Left lung (tissue), 14 donors: ENCODE measurements around the gene PCNA. TPM values are rescaled to one million over a fixed set of nuclear protein-coding genes. Genes with fewer than 3 reads are reported as not detected.
A peak's percentile ranks its signal among the peaks of the same experiment; 100 is the strongest.

ENCODE experiments used
- ATAC-seq: fragments of 200-7000 bp; cut with Tn5 transposase; one replicate; pipeline ENCODE4 v1.9.1; 2020; ENCODE audit warnings: moderate library complexity
- DNase-seq, 4 donors: peaks; one replicate each; pipeline ENCODE4 v3.0.0-alpha.2; 2013 to 2020
- H3K27ac ChIP-seq, 2 donors: fragments of 200-600 bp; sonication (generic) in 1 of 2; one replicate each; pipeline versions ENCODE4 v1.5.0 to v1.8.0; 2020 to 2021
- H3K27me3 ChIP-seq, 2 donors: fragments of 200-600 bp; sonication (generic) in 1 of 2; one replicate each; pipeline versions ENCODE4 v1.5.0 to v1.8.0; 2020 to 2021
- H3K36me3 ChIP-seq, 2 donors: fragments of 200-600 bp; sonication (generic) in 1 of 2; one replicate each; pipeline versions ENCODE4 v1.5.0 to v1.8.0; 2020 to 2021
- H3K4me1 ChIP-seq, 2 donors: fragments of 200-600 bp; one replicate each; pipeline ENCODE4 v1.8.0; 2021
- H3K4me3 ChIP-seq, 2 donors: fragments of 200-600 bp; sonication (generic) in 1 of 2; one replicate each; pipeline versions ENCODE4 v1.5.0 to v1.8.0; 2020 to 2021; ENCODE audit warnings: mild to moderate bottlenecking in 1 of 2
- H3K9me3 ChIP-seq, 2 donors: fragments of 200-600 bp; sonication (generic) in 1 of 2; one replicate each; pipeline versions ENCODE4 v1.5.0 to v1.8.0; 2020 to 2021
- intact Hi-C, 2 donors: fragments of 100-400 bp; cut with DNase I; formaldehyde crosslinking; loops; one replicate each; pipeline versions ENCODE4 v1.11.2 to v1.14.2; 2022
- long read RNA-seq, 12 donors: library from polyadenylated mRNA in 2 of 12; unstranded in 2 of 12; transcript quantifications; one replicate each; pipeline ENCODE4 v2.0.0 and lab custom pipeline, GENCODE V29; 2019 to 2026
- polyA plus RNA-seq, 6 donors: library from polyadenylated mRNA; unstranded; fragments of 120-200 nt; gene quantifications; one replicate each; pipeline ENCODE4 v1.2.1, GENCODE V29; 2013; ENCODE audit not compliant: insufficient read length in 6 of 6
- total RNA-seq, 2 donors: library from RNA; stranded (reverse); fragmentation: NEBNext Ultra II Directional; extraction: Animal tissue kit (Norgen Biotek cat#: 25700); gene quantifications; one replicate each; pipeline ENCODE4 v1.2.1, GENCODE V29; 2021
- TF ChIP-seq, protein P1 (sequence below), 2 donors: fragments of 200-600 bp; sonication (generic) in 1 of 2; IDR thresholded peaks; one replicate each; pipeline versions ENCODE4 v1.5.0 to v1.8.0; 2021; ENCODE audit warnings: antibody characterized with exemption in 2 of 2
- donor health status: DM: no; HTN: yes; CAD: no.
- donor health status: DM: no; HTN: no; CAD: no.

Gene PCNA
- total RNA-seq: 10 to 100 TPM; 80.4 to 93.9 TPM
- polyA plus RNA-seq: 100 to 1,000 TPM; 115 to 171 (median 139) TPM
- long read RNA-seq, donor 1, transcript PCNA-201 (6 exons, 1,344 nt): major isoform, 81 of 95 reads
- long read RNA-seq, donor 1, partial matches to known transcripts: 10 of 95 reads
- long read RNA-seq, donor 1, other reads (novel, unspliced or antisense): 0 of 95 reads
- long read RNA-seq, donor 2, transcript PCNA-201 (6 exons, 1,344 nt): major isoform, 67 of 102 reads
- long read RNA-seq, donor 2, partial matches to known transcripts: 31 of 102 reads
- long read RNA-seq, donor 2, other reads (novel, unspliced or antisense): 0 of 102 reads
- long read RNA-seq, donor 3, transcript PCNA-201 (6 exons, 1,344 nt): major isoform, 62 of 68 reads
- long read RNA-seq, donor 3, transcript PCNA-202 (7 exons, 1,359 nt): minor isoform, 6 of 68 reads
- long read RNA-seq, donor 3, partial matches to known transcripts: 0 of 68 reads
- long read RNA-seq, donor 3, other reads (novel, unspliced or antisense): 0 of 68 reads
- long read RNA-seq, donor 4, transcript PCNA-202 (7 exons, 1,359 nt): minor isoform, 7 of 73 reads
- long read RNA-seq, donor 4, transcript PCNA-201 (6 exons, 1,344 nt): major isoform, 64 of 73 reads
- long read RNA-seq, donor 4, partial matches to known transcripts: 2 of 73 reads
- long read RNA-seq, donor 4, other reads (novel, unspliced or antisense): 0 of 73 reads
- long read RNA-seq, donor 5, transcript PCNA-201 (6 exons, 1,344 nt): major isoform, 48 of 62 reads
- long read RNA-seq, donor 5, partial matches to known transcripts: 10 of 62 reads
- long read RNA-seq, donor 5, other reads (novel, unspliced or antisense): 0 of 62 reads
- long read RNA-seq, donor 6, transcript PCNA-201 (6 exons, 1,344 nt): major isoform, 71 of 90 reads
- long read RNA-seq, donor 6, transcript PCNA-202 (7 exons, 1,359 nt): minor isoform, 7 of 90 reads
- long read RNA-seq, donor 6, partial matches to known transcripts: 12 of 90 reads
- long read RNA-seq, donor 6, other reads (novel, unspliced or antisense): 0 of 90 reads
- long read RNA-seq, donor 7, transcript PCNA-201 (6 exons, 1,344 nt): major isoform, 17 of 20 reads
- long read RNA-seq, donor 7, partial matches to known transcripts: 0 of 20 reads
- long read RNA-seq, donor 7, other reads (novel, unspliced or antisense): 0 of 20 reads
- long read RNA-seq, donor 8, transcript PCNA-201 (6 exons, 1,344 nt): major isoform, 25 of 29 reads
- long read RNA-seq, donor 8, partial matches to known transcripts: 0 of 29 reads
- long read RNA-seq, donor 8, other reads (novel, unspliced or antisense): 0 of 29 reads
- long read RNA-seq, donor 9: 0 reads
- long read RNA-seq, donor 10, transcript PCNA-202 (7 exons, 1,359 nt): minor isoform, 6 of 53 reads
- long read RNA-seq, donor 10, transcript PCNA-201 (6 exons, 1,344 nt): major isoform, 46 of 53 reads
- long read RNA-seq, donor 10, partial matches to known transcripts: 1 of 53 reads
- long read RNA-seq, donor 10, other reads (novel, unspliced or antisense): 0 of 53 reads
- long read RNA-seq, donor 11: 0 reads
- long read RNA-seq, donor 12, transcript PCNA-201 (6 exons, 1,344 nt): major isoform, 43 of 50 reads
- long read RNA-seq, donor 12, partial matches to known transcripts: 6 of 50 reads
- long read RNA-seq, donor 12, other reads (novel, unspliced or antisense): 0 of 50 reads

DNA sequence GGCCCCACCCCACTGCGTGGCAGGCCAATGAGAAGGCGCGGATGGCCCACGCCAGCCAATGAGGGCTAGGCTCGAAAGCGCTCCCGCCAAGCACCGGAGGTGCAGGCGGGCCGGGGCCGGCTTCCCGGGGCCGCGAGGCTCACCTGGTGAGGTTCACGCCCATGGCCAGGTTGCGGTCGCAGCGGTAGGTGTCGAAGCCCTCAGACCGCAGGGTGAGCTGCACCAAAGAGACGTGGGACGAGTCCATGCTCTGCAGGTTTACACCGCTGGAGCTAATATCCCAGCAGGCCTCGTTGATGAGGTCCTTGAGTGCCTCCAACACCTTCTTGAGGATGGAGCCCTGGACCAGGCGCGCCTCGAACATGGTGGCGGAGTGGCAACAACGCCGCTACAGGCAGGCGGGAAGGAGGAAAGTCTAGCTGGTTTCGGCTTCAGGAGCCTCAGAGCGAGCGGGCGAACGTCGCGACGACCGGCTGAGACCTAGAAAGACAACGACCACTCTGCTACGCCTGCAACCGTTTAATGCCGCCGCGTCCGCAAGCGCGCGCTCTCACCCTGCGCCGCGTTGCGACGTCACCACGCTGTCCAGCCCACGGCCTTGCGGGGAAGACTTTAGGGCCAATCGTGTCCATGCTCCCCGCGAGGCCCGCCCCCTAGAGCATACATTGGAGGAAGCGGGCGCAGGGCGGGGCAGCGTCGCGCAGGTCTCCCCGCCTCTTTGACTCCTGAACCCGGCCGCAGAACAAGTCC, at the start of gene PCNA:
Gene PCNA (minus strand): TSS at position 524 of the 750 bp plus-strand sequence. CDS start 160 bp downstream, at position 364.
- Histone ChIP-seq H3K27ac (peak within 1 kb of the TSS; percentile 90 to 92), H3K4me1 (peaks cover 10 to 23% of the 10 kb centered on the region in 2 donors), H3K36me3 (peaks cover 0 to 31% of the 10 kb centered on the region in 2 donors), H3K4me3 (peak within 1 kb of the TSS; percentile 85 to 93), H3K9me3 (no peaks in the 10 kb centered on the region), H3K27me3 (no peaks in the 10 kb centered on the region)
- DNase-seq (peak; percentile 94 to 99 (median 98)), ATAC-seq (peak; percentile 98)
- TF ChIP-seq, protein P1, sequence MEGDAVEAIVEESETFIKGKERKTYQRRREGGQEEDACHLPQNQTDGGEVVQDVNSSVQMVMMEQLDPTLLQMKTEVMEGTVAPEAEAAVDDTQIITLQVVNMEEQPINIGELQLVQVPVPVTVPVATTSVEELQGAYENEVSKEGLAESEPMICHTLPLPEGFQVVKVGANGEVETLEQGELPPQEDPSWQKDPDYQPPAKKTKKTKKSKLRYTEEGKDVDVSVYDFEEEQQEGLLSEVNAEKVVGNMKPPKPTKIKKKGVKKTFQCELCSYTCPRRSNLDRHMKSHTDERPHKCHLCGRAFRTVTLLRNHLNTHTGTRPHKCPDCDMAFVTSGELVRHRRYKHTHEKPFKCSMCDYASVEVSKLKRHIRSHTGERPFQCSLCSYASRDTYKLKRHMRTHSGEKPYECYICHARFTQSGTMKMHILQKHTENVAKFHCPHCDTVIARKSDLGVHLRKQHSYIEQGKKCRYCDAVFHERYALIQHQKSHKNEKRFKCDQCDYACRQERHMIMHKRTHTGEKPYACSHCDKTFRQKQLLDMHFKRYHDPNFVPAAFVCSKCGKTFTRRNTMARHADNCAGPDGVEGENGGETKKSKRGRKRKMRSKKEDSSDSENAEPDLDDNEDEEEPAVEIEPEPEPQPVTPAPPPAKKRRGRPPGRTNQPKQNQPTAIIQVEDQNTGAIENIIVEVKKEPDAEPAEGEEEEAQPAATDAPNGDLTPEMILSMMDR (IDR thresholded peaks at IDR 0.05): peak in 1 of 2 donors; percentile 25
- intact Hi-C loops: no loop called here

DNA sequence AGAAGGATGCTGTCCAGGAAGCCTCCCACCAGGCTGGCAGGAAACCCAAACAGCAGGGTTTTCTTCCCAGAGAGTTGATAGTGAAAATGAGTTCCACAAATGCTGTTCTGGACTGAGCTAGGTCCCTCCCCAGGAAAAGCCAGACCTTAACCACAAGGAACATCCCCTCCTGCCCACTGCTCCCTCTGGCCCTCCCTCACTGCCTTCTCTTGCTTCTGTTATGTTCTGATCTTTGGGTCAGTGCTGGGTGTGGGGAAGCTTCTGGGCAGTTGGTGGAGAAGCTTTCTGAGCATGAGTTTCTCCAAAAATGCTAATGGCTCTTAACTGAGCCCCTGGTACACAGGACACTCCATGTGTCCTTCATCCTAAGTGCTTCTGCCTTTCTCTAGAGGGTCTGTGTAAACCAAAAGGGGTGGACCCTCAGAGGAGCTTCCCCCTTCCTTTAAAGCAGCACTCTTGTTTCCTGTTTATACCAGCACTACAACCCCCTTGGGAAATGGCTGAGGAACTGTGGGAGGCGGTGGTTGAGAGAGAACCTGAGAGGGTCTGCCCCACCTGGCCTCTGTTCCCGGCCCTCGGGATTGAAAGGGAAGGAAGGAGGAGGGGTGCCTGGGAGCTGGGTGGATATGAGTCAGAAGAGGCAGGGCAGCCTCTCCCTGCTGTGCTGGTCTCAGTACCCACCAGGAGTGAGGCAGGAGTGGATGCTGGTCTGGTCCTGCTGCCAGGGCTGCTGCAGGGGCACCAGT, 49.1 kb upstream of the PCNA start:
- Histone ChIP-seq H3K4me3 (no peak overlapping the region), H3K9me3 (no peaks in the 10 kb centered on the region), H3K4me1 (peaks cover 11 to 55% of the 10 kb centered on the region in 2 donors), H3K27me3 (no peaks in the 10 kb centered on the region), H3K36me3 (peaks cover 0 to 8% of the 10 kb centered on the region in 2 donors), H3K27ac (peak overlapping the region; percentile 52 to 77)
- ATAC-seq (peak; percentile 81), DNase-seq (peak in 1 of 4 donors; percentile 19)
- TF ChIP-seq, protein P1 (IDR thresholded peaks at IDR 0.05): no peak
- intact Hi-C loops: no loop called here

DNA sequence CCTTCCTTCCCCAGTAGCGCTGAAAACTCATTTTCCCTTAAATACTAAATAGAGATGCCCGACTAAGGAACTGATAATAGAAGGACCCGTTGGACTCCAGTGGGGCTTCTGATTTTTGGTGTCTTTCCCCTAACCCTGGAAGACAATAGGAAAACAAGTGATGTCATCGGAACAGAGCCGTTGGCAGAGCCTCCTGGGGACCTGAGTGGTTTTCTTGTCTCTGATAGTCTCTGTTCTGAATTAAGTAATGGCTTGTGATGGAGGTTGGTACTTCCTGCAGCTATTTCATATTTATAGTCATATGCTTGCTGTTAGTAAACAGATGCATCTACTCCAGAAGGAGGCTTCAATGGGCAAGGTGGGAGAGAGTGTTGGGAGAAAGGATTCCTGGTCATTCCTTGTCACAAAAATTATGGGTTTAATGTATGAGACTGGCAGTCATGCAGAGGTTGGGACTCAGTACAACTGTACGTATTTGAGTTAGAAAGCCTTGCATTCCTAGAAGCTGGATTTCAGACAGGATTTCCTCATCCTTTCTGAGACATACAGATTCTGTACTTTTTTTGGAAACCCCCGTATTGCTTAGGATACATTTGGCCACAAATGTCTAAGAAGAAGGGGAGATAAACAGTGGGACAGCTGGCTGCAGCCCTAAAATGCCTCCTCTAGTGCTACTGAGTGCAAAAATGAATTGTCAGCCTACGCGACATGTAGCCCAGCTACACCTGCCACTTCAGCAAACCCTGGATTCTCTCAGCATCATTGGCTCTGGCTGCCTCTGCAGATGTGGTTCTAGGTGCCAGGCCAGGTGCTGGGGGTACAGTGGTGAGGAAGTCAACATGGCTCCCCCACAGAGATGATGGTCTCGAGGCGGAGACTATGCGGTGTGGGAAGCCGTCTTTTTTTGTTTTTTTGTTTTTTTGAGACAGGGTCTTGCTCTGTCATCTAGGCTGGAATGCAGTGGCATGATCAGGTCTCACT, 45.2 kb upstream of the PCNA start:
- Histone ChIP-seq H3K36me3 (peaks cover 0 to 2% of the 10 kb centered on the region in 2 donors), H3K27me3 (no peaks in the 10 kb centered on the region), H3K4me3 (no peak overlapping the region), H3K4me1 (peaks cover 18 to 54% of the 10 kb centered on the region in 2 donors), H3K27ac (no peak overlapping the region), H3K9me3 (no peaks in the 10 kb centered on the region)
- ATAC-seq (no peak), DNase-seq (no peak)
- TF ChIP-seq, protein P1 (IDR thresholded peaks at IDR 0.05): no peak
- intact Hi-C loops: no loop called here
